IMR-90 (cell line): ENCODE data around the gene CEBPZ. TPM values are rescaled to one million over a fixed set of nuclear protein-coding genes. Genes with fewer than 3 reads are reported as not detected.

Experiments
- ATAC-seq: fragments of 200-7000 bp; cut with Tn5 transposase; 2 replicates; pipeline ENCODE4 v1.9.1; 2020; ENCODE audit warnings: low read depth, mild to moderate bottlenecking, moderate library complexity
- BruUV-seq: library from RNA; stranded (reverse); fragments of 400-500 nt; replicated peaks from 2 replicates; lab custom pipeline; 2021; lab: Mats Ljungman, UMichigan
- CTCF ChIA-PET: fragments of 300-600 bp; formaldehyde crosslinking; extraction: SDS; loops from one replicate; lab custom pipeline; 2021; ENCODE audit warnings: antibody characterized with exemption; lab: Yijun Ruan, JAX
- POLR2A ChIA-PET: fragments of 300-600 bp; sonication (Branson Sonifier 250); formaldehyde crosslinking; loops from one replicate; lab custom pipeline; 2022; ENCODE audit warnings: antibody characterized with exemption; ENCODE audit not compliant: unreplicated experiment; lab: Charles Lee
- DNase-seq: peaks from one replicate; pipeline ENCODE4 v3.0.0; 2013
- H2AFZ ChIP-seq: replicated peaks from 2 replicates; pipeline ENCODE3; 2013; ENCODE audit warnings: low read length, mild to moderate bottlenecking; ENCODE audit not compliant: poor library complexity
- H2AK5ac ChIP-seq: 2 replicates; pipeline ENCODE4 v1.6.1; 2013; ENCODE audit warnings: low read depth, low read length, inconsistent platforms
- H2AK9ac ChIP-seq: replicated peaks from 2 replicates; pipeline ENCODE3; 2013; ENCODE audit warnings: mild to moderate bottlenecking, low read depth, low read length, moderate library complexity; ENCODE audit not compliant: poor library complexity
- H2BK120ac ChIP-seq: 2 replicates; pipeline ENCODE4 v1.6.1; 2013; ENCODE audit warnings: low read depth, low read length, inconsistent platforms
- H2BK15ac ChIP-seq: 3 replicates; pipeline ENCODE4 v1.6.1; 2013; ENCODE audit warnings: low read depth, low read length, inconsistent platforms
- H2BK20ac ChIP-seq: 2 replicates; pipeline ENCODE4 v1.6.1; 2013; ENCODE audit warnings: low read depth, mild to moderate bottlenecking, inconsistent platforms, low read length, moderate library complexity
- H2BK5ac ChIP-seq: 2 replicates; pipeline ENCODE4 v1.6.1; 2013; ENCODE audit warnings: mild to moderate bottlenecking, low read depth, low read length, inconsistent platforms; ENCODE audit not compliant: poor library complexity, severe bottlenecking
- H3K14ac ChIP-seq: replicated peaks from 2 replicates; pipeline ENCODE4 v1.6.1; 2013; ENCODE audit warnings: low read depth, low read length, inconsistent platforms
- H3K18ac ChIP-seq: 2 replicates; pipeline ENCODE4 v1.6.1; 2013; ENCODE audit warnings: low read depth, low read length, control low read depth
- H3K23ac ChIP-seq: 2 replicates; pipeline ENCODE4 v1.6.1; 2013; ENCODE audit warnings: low read depth, low read length, inconsistent platforms
- H3K27ac ChIP-seq: 2 replicates; pipeline ENCODE4 v1.5.1; 2013; ENCODE audit warnings: mild to moderate bottlenecking, control low read depth, low read length; ENCODE audit not compliant: insufficient read depth
- H3K27me3 ChIP-seq: 2 replicates; pipeline ENCODE4 v1.6.1; 2013; ENCODE audit warnings: low read length; ENCODE audit not compliant: control insufficient read depth, insufficient read depth
- H3K36me3 ChIP-seq: 2 replicates; pipeline ENCODE4 v1.6.1; 2013; ENCODE audit warnings: low read length, mixed read lengths; ENCODE audit not compliant: control insufficient read depth, insufficient read depth
- H3K4ac ChIP-seq: 2 replicates; pipeline ENCODE4 v1.6.1; 2013; ENCODE audit warnings: low read depth, low read length, inconsistent platforms
- H3K4me1 ChIP-seq: 2 replicates; pipeline ENCODE4 v1.6.1; 2013; ENCODE audit warnings: low read length, mixed read lengths; ENCODE audit not compliant: control insufficient read depth, insufficient read depth
- H3K4me2 ChIP-seq: 2 replicates; pipeline ENCODE4 v1.6.1; 2013; ENCODE audit warnings: low read depth, mild to moderate bottlenecking, control low read depth, low read length, moderate library complexity
- H3K4me3 ChIP-seq: 2 replicates; pipeline ENCODE4 v1.5.1; 2013; ENCODE audit warnings: low read depth, mild to moderate bottlenecking, control low read depth, low read length, moderate library complexity; ENCODE audit not compliant: insufficient read depth
- H3K56ac ChIP-seq: 2 replicates; pipeline ENCODE4 v1.6.1; 2013; ENCODE audit warnings: low read length, inconsistent platforms; ENCODE audit not compliant: insufficient read depth; ENCODE audit errors: extremely low read depth
- H3K79me1 ChIP-seq, 2 experiments: 2 replicates each; pipeline ENCODE4 v1.6.1; 2013; ENCODE audit warnings: low read length in 2 of 2, inconsistent platforms in 1 of 2, low read depth in 1 of 2
- H3K9ac ChIP-seq: 2 replicates; pipeline ENCODE4 v1.6.1; 2013; ENCODE audit warnings: low read depth, low read length, control low read depth
- H3K9me1 ChIP-seq: 2 replicates; pipeline ENCODE4 v1.6.1; 2013; ENCODE audit warnings: low read length, inconsistent platforms; ENCODE audit not compliant: insufficient read depth
- H3K9me3 ChIP-seq: 2 replicates; pipeline ENCODE4 v1.6.1; 2013; ENCODE audit warnings: low read length; ENCODE audit not compliant: control insufficient read depth, insufficient read depth
- H4K20me1 ChIP-seq: 2 replicates; pipeline ENCODE4 v1.6.1; 2013; ENCODE audit warnings: low read length, inconsistent platforms; ENCODE audit not compliant: insufficient read depth
- H4K5ac ChIP-seq: 2 replicates; pipeline ENCODE4 v1.6.1; 2013; ENCODE audit warnings: mild to moderate bottlenecking, low read depth, low read length, control low read depth
- H4K8ac ChIP-seq, 2 experiments: 2 replicates each; pipeline ENCODE4 v1.6.1; 2013; ENCODE audit warnings: low read depth in 2 of 2, low read length in 2 of 2, control low read depth in 1 of 2, inconsistent platforms in 1 of 2
- H4K91ac ChIP-seq: 2 replicates; pipeline ENCODE4 v1.6.1; 2013; ENCODE audit warnings: low read depth, low read length, inconsistent platforms; ENCODE audit not compliant: insufficient read depth
- BHLHE40 ChIP-seq: fragments of 150-350 bp; IDR thresholded peaks from 2 replicates; pipeline ENCODE4 v1.6.1; 2016; ENCODE audit warnings: mild to moderate bottlenecking, low read depth, low read length
- CEBPB ChIP-seq: IDR thresholded peaks from 2 replicates; pipeline ENCODE4 v1.6.1; 2012; ENCODE audit warnings: low read depth, low read length, improper control_type of control experiment
- CHD1 ChIP-seq: IDR thresholded peaks from 2 replicates; pipeline ENCODE4 v1.6.1; 2012; ENCODE audit warnings: low read depth, low read length, improper control_type of control experiment
- FOS ChIP-seq: fragments of 150-350 bp; IDR thresholded peaks from 2 replicates; pipeline ENCODE4 v1.6.1; 2016; ENCODE audit warnings: low read depth, low read length
- MAFK ChIP-seq: IDR thresholded peaks from 2 replicates; pipeline ENCODE4 v1.6.1; 2012; ENCODE audit warnings: low read depth, low read length, improper control_type of control experiment
- MAZ ChIP-seq: IDR thresholded peaks from 2 replicates; pipeline ENCODE4 v1.6.1; 2012; ENCODE audit warnings: low read depth, mild to moderate bottlenecking, low read length, improper control_type of control experiment, moderate library complexity, borderline replicate concordance
- MXI1 ChIP-seq: IDR thresholded peaks from 2 replicates; pipeline ENCODE4 v1.6.1; 2012; ENCODE audit warnings: low read depth, mild to moderate bottlenecking, low read length, moderate library complexity, borderline replicate concordance
- NFE2L2 ChIP-seq: fragments of 150-350 bp; IDR thresholded peaks from 2 replicates; pipeline ENCODE4 v1.6.1; 2016; ENCODE audit warnings: low read depth, mild to moderate bottlenecking, low read length
- POLR2A ChIP-seq: IDR thresholded peaks from 2 replicates; pipeline ENCODE4 v1.6.1; 2012; ENCODE audit warnings: mild to moderate bottlenecking, low read depth, low read length
- RAD21 ChIP-seq: IDR thresholded peaks from 2 replicates; pipeline ENCODE4 v1.6.1; 2012; ENCODE audit warnings: low read length, improper control_type of control experiment
- RCOR1 ChIP-seq: IDR thresholded peaks from 2 replicates; pipeline ENCODE4 v1.6.1; 2012; ENCODE audit warnings: mild to moderate bottlenecking, low read length, improper control_type of control experiment; ENCODE audit not compliant: insufficient replicate concordance
- RFX5 ChIP-seq: IDR thresholded peaks from 2 replicates; pipeline ENCODE4 v1.8.0; 2012; ENCODE audit warnings: low read depth, mild to moderate bottlenecking, low read length, moderate library complexity
- SMC3 ChIP-seq: fragments of 150-350 bp; IDR thresholded peaks from 2 replicates; pipeline ENCODE4 v1.6.1; 2016; ENCODE audit warnings: low read depth, mild to moderate bottlenecking, antibody characterized with exemption, low read length, moderate library complexity
- WGBS, 2 experiments: methylation state at CpG; one replicate each; pipeline versions ENCODE4 v1.1.5 to v1.1.7; 2013; ENCODE audit warnings: missing lambda C conversion rate in 2 of 2; ENCODE audit not compliant: insufficient read length in 1 of 2; ENCODE audit errors: extremely low coverage in 2 of 2; 5-methylcytosine and 5-hydroxymethylcytosine counted together
- dilution Hi-C: fragments of 300-500 bp; cut with HindIII; formaldehyde crosslinking; loops from one replicate; pipeline ENCODE4 v1.14.3; 2018; ENCODE audit warnings: low sequenced_read_pairs; ENCODE audit not compliant: unreplicated experiment
- in situ Hi-C: fragments of 300-500 bp; cut with MboI; formaldehyde crosslinking; loops from 3 replicates; pipeline ENCODE4 v1.14.3; 2019; ENCODE audit warnings: low sequenced_read_pairs, inconsistent platforms, mixed read lengths
- intact Hi-C: fragments of 100-400 bp; cut with micrococcal nuclease; formaldehyde crosslinking; loops from 2 replicates; pipeline ENCODE4 v1.10.0; 2022
- polyA plus RNA-seq, 3 experiments: library from polyadenylated mRNA; depleted of rRNA; stranded (reverse); fragments of >200 nt; gene quantifications; 2 replicates each; pipeline ENCODE4 v1.2.3, GENCODE V29; 2012; ENCODE audit warnings: low replicate concordance in 1 of 3
- total RNA-seq: library from RNA; depleted of rRNA; stranded (reverse); fragments of >200 nt; gene quantifications from 2 replicates; pipeline ENCODE4 v1.2.3, GENCODE V29; 2012
- TF ChIP-seq, protein P1 (sequence below): conservative IDR thresholded peaks from 2 replicates; pipeline ENCODE4 v1.5.1; 2012; ENCODE audit warnings: mild to moderate bottlenecking, low read depth, low read length, improper control_type of control experiment
- TF ChIP-seq, protein P2 (sequence below): fragments of 150-350 bp; IDR thresholded peaks from 2 replicates; pipeline ENCODE4 v1.6.1; 2016; ENCODE audit warnings: low read depth, mild to moderate bottlenecking, low read length, moderate library complexity, borderline replicate concordance
- TF ChIP-seq, protein P3 (sequence below): fragments of 150-350 bp; IDR thresholded peaks from 2 replicates; pipeline ENCODE4 v1.6.1; 2017; ENCODE audit warnings: mild to moderate bottlenecking, antibody characterized with exemption, low read length, low read depth

Gene CEBPZ
- total and polyA plus RNA-seq, 2 of the 4 experiments (the other 2 are of a cell fraction) = 9.4 to 33.3 TPM

GRCh38 chr2:37201766-37202165 lies 29.6 kb downstream of the CEBPZ start:
- CTCF ChIA-PET = no interaction called here
- BruUV-seq = no TSS peak

More at GRCh38 chr2:37201766-37202165, 29.6 kb downstream of the CEBPZ start:
- no peak overlapping the region for H3K4me2 ChIP-seq
- H2BK120ac ChIP-seq = no peak overlapping the region
- ATAC-seq (no peak; the same call in 1 of the 2 replicates), DNase-seq (peak; percentile 66)
- H4K8ac ChIP-seq = no peak overlapping the region
- peaks cover 3% of the 10 kb centered on the region for H3K9me3 ChIP-seq
- H3K56ac ChIP-seq = no peak overlapping the region
- H2BK15ac ChIP-seq = no peak overlapping the region
- H2AK5ac ChIP-seq = no peak overlapping the region
- no peak overlapping the region for H2AFZ ChIP-seq
- no peak overlapping the region for H3K9ac ChIP-seq
- H2BK20ac ChIP-seq = no peak overlapping the region
- no peak overlapping the region for H4K91ac ChIP-seq
- H3K14ac ChIP-seq = no peak overlapping the region
- H3K9me1 ChIP-seq = peaks cover 3% of the 10 kb centered on the region; the same call in 1 of the 2 replicates
- H3K36me3 ChIP-seq = peaks cover 22% of the 10 kb centered on the region
- no peak overlapping the region for H2AK9ac ChIP-seq
- dilution Hi-C loops = no loop called here
- no peak overlapping the region for H4K5ac ChIP-seq
- no CpG with 5 or more reads among the region's 1 CpG for WGBS, 2 experiments
- H3K4ac ChIP-seq = no peak overlapping the region
- H3K27ac ChIP-seq = peak overlapping the region; percentile 10; the same call in 1 of the 2 replicates
- no peak for TF ChIP-seq RCOR1
- no peak for TF ChIP-seq CEBPB
- TF ChIP-seq POLR2A = no peak
- TF ChIP-seq, protein P1, sequence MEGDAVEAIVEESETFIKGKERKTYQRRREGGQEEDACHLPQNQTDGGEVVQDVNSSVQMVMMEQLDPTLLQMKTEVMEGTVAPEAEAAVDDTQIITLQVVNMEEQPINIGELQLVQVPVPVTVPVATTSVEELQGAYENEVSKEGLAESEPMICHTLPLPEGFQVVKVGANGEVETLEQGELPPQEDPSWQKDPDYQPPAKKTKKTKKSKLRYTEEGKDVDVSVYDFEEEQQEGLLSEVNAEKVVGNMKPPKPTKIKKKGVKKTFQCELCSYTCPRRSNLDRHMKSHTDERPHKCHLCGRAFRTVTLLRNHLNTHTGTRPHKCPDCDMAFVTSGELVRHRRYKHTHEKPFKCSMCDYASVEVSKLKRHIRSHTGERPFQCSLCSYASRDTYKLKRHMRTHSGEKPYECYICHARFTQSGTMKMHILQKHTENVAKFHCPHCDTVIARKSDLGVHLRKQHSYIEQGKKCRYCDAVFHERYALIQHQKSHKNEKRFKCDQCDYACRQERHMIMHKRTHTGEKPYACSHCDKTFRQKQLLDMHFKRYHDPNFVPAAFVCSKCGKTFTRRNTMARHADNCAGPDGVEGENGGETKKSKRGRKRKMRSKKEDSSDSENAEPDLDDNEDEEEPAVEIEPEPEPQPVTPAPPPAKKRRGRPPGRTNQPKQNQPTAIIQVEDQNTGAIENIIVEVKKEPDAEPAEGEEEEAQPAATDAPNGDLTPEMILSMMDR = no peak
- TF ChIP-seq FOS = no peak
- no peak for TF ChIP-seq MXI1
- TF ChIP-seq CHD1 = no peak
- no peak for TF ChIP-seq NFE2L2
- TF ChIP-seq SMC3 = no peak
- TF ChIP-seq, protein P2, sequence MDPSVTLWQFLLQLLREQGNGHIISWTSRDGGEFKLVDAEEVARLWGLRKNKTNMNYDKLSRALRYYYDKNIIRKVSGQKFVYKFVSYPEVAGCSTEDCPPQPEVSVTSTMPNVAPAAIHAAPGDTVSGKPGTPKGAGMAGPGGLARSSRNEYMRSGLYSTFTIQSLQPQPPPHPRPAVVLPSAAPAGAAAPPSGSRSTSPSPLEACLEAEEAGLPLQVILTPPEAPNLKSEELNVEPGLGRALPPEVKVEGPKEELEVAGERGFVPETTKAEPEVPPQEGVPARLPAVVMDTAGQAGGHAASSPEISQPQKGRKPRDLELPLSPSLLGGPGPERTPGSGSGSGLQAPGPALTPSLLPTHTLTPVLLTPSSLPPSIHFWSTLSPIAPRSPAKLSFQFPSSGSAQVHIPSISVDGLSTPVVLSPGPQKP = no peak
- TF ChIP-seq, protein P3, sequence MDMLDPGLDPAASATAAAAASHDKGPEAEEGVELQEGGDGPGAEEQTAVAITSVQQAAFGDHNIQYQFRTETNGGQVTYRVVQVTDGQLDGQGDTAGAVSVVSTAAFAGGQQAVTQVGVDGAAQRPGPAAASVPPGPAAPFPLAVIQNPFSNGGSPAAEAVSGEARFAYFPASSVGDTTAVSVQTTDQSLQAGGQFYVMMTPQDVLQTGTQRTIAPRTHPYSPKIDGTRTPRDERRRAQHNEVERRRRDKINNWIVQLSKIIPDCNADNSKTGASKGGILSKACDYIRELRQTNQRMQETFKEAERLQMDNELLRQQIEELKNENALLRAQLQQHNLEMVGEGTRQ = no peak
- no peak for TF ChIP-seq RAD21
- no peak for TF ChIP-seq MAFK
- no peak for TF ChIP-seq MAZ
- no peak for TF ChIP-seq BHLHE40
- no peak for TF ChIP-seq RFX5
- H3K23ac ChIP-seq = no peak overlapping the region
- H3K27me3 ChIP-seq = no peaks in the 10 kb centered on the region
- in situ Hi-C loops = no loop called here
- POLR2A ChIA-PET = no interaction called here
- H3K4me1 ChIP-seq = peaks cover 4% of the 10 kb centered on the region; the same call in 1 of the 2 replicates
- H3K4me3 ChIP-seq = no peak overlapping the region
- peak overlapping the region; percentile 9 for H2BK5ac ChIP-seq
- intact Hi-C loops = no loop called here
- H3K79me1 ChIP-seq = peaks cover 27 to 55% of the 10 kb centered on the region in 2 experiments
- H4K20me1 ChIP-seq = peaks cover 11% of the 10 kb centered on the region; the same call in 1 of the 2 replicates
- no peak overlapping the region; the same call in 1 of the 2 replicates for H3K18ac ChIP-seq
